Islet of Langerhans (tissue), 1 donor: ENCODE results near the gene BCAS4.
"Not testable (repeated sequence)": the region's sequence is repeated elsewhere in the genome, so short reads cannot be mapped to it uniquely, and the experiment has no call there.

Experiments
- FAIRE-seq: peaks from one replicate; lab custom pipeline; 2011; peaks lifted over from hg19 to GRCh38; lab: Jason Lieb, UNC

BCAS4 gene

DNA sequence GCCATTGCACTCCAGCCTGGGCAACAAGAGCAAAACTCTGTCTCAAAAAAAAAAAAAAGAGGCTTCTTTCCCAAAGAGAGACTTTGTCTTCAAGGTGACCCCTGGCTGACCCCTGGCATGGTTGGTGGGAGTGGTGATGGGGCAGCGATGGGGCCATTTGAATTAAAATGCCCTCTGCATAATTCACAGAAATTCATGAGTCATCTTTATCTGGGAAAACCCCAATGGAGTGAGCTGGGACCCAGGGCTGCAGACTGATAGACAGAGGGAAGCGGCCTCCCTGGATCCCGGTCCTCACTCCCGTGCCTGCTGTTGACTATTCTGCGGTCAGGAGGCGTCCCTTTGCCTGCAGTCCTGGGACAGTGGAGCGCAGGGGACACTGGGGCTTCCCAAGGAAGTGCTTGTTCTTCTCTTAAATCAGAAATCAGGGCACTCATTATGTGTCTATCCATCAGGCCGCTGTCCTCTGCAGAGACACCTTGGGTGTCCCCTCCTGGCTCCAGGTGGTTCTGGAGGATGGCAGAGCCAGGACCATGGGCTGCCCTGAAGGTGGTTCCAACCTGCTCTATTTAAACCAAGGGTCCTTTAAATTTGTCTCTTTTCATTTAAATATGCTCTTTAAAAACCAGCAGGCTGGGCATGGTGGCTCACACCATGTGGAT lies 23.3 kb upstream of the BCAS4 start:
- not testable (repeated sequence) for FAIRE-seq

DNA sequence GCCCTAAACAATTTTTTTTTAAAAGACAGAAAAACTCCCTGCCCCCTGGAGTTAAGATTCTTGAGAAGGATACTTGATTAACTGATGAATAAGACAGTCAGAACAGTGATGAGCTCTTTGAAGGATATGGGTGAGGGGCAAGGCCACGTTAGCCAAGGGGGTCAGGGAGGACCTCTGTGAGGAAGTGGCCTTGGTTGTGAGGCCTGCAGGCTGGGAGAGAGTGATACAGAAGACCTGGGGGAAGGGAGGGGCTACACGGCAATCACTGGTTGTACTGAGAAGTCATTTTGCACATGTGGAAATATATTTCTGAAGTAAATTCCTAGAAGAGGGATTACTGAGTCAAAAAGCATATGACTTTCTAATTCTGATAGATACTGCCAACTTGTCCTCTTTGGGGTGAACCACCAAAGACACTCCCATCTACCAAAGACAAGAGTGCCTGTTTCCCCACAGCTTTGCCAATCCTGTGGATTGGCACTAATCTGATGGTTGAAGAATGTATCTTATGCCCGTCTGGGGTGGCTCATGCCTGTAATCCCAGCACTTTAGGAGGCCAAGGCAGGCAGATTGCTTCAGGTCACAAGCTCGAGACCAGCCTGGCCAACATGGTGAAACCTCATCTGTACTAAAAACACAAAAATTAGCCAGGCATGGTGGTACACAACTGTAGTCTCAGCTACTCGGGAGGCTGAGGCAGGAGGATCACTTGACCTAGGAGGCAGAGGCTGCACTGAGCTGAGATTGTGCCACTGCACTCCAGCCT lies 22.3 kb upstream of the BCAS4 start:
- no peak for FAIRE-seq

DNA sequence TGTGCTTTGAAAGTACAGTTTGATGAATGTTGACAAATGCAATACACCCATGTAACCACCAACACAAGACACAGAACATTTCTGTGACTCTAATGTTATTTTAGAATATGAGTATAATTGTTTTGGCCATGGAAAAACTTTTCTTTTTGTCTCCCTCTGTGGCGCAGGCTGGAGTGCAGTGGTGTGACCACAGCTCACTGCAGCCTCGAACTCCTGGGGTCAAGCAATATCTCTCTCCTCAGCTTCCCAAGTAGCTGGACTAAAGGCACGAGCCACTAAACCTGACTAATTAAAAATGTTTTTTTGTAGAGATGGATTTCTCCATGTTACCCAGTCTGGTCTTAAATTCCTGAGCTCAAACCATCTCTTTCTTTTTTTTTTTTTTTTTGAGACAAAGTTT lies 20.3 kb upstream of the BCAS4 start:
- FAIRE-seq = no peak

DNA sequence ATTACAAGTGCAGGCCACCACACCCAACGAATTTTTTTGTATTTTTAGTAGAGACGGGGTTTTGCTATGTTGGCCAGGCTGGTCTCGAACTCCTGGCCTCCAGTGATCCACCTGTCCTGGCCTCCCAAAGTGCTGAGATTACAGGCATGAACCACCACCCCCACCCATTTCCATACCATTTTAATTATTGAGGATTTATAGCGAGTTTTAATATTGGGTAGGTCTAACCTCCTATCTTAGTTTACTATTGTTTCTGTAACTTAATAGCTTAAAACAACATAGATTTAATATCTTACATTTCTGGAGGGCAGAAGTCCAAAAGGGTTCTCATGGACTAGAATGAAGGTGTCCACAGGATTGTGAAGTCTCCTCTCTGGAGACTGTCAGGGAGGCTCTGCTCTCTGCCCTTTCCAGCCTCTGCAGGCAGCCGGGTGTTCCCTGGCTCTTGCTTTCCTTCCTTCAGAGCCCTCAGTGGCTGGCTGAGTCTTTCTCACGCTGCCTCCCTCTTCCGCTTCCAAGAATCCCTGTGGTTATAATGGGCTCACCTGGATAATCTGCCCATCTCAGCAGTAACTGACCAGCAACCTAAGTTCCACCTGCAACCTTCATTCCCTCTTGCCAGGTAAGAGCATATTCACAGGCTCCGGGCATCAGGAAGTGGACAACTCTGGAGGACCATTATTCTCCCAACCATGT lies 18.6 kb upstream of the BCAS4 start:
- FAIRE-seq = no peak

DNA sequence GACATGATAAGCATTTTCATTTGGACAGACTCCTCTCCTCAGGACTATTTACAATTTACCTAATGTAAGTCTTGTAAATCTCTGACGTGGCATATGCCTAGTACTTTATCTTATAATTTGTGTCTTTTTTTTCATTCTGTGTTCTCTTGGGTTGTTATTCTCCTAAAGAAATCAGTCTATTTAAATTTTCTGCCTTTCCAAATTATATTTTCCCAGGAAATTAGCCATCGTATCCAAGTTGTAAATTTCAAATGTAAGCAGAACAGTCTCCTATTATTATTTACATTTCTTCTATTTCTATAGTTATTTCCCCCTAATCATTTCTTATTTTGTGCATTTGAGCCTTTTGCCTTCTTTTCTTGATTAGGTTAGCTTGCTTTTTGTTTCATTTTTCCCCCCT lies 17.5 kb upstream of the BCAS4 start:
- no peak for FAIRE-seq

DNA sequence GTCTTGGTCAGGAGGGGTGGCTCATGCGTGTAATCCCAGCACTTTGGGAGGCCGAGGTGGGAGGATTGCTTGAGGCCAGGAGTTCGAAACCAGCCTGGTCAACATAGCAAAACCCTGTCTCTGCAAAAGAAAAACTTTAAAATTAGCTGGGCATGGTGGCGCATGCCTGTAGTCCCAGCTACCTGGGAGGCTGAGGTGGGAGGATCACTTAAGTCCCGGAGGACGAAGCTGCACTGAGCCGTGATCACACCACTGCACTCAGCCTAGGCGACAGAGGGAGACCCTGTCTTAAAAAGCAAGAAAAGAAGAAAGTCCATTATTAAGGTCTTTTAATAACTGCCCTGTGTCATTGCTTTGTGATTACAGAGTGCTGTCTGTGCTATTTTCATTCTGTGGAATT lies 15.9 kb upstream of the BCAS4 start:
- not testable (repeated sequence) for FAIRE-seq

DNA sequence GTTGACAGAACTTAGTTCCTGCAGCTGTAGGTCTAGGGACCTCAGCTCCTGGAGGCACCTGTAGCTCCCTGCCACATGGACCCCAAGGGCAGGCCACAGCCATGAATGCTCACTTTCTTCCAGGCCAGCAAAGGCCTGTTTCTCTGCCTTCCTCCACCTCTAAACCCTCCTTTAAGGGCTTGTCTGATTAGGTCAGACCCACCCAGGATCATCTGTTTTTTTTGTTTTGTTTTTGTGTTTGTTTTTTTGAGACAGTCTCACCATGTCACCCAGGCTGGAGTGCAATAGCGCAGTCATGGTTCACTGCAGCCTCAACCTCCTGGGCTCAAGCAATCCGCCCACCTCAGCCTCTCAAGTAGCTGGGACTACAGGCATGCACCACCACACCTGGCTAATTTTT lies 11.5 kb upstream of the BCAS4 start:
- no peak for FAIRE-seq

DNA sequence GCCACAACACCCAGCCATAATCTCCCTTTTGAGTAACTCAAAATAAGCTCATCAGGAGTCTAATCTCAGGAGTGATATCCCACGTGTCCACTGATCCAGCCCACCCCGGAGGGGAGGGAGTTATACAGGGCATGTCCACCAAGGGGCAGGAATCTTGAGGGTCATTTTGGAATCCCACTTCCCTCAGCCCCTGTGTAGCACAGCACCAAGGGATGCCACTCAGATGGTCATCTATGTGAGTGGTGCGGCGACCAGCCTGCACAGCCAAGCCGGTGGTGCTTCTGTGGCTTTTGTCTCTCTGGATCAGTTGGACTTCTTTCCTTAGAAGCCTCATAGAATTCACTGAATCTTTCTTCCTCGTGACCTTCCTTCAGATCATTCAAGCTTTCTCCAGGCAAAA lies 11.0 kb upstream of the BCAS4 start:
- no peak for FAIRE-seq

DNA sequence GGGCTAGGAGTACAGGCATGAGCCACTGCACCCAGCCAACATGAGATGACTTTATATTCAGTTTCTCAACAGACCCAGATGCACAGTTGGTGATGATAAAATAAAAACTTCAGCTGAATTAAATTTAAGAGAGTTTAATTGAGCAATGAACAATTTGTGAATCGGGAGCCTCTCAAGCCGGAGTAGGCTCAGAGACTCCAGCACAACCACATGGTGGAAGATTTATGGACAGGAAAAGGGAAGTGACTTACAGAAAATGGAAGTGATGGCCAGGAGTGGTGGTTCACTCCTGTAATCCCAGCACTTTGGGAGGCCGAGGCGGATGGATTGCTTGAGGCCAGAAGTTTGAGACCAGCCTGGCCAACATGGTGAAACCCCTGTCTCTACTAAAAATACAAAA lies 10.4 kb upstream of the BCAS4 start:
- no peak for FAIRE-seq

DNA sequence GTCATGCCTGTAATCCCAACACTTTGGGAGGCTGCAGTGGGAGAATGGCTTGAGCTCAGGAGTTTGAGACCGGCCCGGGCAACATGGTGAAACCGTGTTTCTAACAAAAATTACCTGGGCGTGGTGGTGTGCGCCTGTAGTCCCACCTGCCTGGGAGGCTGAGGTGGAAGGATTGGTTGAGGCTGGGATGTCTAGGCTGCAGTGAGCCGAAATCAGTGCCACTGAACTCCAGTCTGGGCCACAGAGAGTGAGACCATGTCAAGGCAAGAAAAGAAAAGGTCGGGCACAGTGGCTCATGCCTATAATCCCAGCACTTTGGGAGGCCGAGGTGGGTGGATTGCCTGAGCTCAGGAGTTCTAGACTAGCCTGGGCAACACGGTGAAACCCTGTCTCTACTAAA lies 8.2 kb upstream of the BCAS4 start:
- no peak for FAIRE-seq

DNA sequence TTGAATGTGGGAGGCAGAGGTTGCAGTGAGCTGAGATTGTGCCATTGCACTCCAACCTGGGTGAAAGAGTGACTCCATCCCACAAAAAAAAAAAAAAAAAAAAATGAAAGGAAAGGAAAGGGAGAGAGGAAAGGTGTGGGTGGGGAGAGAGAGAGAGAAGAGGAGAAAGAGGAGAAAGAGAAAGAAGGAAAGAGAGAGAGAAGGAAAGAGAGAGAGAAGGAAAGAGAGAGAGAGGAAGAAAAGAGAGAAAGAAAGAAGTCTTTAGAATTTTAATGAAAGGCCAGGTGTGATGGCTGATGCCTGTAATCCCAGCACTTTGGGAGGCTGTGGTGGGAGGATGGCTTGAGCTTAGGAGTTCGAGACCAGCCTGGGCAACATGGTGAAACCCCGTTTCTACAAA lies 7.7 kb upstream of the BCAS4 start:
- no peak for FAIRE-seq

DNA sequence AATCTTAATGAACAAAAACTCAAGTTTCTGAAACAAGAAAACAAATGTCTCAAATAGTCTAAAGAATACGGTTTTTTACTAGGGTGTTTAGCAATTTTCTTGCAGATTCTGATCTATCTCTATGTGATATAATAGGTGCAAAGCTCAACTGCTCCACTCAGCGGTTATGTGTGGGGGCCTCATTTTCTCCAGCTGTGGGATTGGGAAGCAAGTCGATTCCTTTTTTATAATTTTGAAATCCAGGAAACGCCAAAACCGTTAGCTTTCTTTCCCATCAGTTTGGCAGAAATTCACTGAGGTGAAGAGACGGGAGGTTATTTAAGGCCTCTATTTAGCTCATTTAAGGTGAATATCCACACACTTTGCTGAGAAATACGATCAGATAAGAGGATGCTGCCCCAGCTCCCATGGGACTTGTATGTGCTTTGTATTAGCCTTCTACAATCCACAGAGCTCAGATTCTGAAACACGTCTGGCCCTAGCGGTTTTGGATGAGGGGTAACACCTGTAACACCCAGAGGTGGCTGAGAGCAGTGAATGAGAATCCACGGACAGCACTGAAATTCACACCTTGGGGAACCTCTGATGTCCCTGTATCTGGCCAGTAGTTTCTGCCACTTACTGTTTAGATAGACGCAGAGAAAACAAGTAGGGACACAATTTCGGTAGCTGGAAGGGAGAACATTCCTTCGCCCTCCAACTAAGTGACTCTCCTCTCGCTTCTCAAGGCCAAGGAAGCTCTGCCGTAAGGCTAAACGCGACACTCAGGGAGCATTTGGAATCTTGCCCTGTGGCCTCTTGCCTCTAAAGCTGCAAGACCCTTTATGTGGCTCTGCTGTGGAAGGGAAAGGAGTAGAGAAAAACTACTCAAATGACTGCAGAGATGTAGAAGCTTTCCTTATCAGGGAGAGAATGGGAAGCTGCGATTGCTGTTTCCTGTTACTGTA lies 6.5 kb upstream of the BCAS4 start:
- no peak for FAIRE-seq

DNA sequence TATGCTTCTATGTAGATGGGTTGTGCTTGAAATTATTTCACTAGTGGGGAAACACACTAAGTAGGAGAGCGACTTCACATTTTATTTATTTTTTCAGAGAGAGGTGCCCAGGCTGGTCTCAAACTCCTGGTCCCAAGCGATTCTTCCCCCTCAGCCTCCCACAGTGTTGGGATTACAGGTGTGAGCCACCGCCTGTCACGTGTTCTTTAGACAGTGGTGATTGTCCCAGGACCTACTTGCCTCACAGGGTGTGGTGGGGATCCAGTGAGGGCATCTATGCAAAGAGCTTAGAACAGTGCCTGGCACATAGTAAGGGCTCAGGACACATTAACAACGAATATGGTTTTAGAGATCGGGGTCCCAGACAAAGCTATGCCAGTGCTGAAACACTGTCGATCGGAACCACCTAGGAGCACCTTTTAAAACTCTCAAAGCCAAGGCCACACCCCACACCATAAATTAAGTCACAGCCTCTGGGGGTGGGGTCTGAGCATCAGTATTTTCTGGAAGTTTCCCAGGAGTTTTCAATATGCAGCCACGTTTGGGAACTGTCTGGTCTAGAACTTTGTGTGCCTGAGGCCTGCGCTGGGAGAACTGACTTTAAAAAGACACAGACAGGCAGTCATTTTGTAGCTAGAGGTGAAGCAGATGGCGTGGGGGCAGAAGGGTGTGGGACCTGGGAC lies 4.8 kb upstream of the BCAS4 start:
- FAIRE-seq = no peak

DNA sequence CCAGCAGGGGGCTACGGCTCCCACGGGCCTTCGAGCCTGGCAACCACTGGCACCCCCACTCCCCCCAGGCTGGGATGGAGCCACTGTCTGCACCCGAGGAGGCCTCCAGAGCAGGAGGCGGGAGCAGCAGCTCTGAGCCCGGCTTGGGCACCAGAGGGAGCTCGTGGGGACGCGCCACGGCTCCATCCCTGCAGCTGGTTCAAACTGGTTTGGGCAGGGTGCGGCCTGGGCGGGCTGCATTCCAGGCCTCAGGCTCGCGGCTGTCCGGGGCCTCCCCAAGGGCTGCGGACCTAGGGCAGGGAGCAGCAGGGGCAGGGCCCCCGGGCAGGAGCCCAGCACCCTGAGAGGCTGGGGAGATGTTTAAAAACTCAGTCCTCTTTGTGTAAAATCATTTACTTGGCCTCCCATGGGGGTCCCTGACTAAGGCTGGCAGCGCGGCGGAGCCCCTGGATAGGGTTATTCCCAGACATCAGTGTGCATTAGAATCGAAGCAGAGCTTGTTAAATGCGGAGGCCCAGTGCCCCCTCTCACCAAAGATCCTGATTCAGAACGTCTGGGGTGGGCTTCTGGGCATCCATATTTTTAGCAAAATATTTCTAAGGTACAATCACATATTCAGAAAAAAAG lies 4.1 kb upstream of the BCAS4 start:
- FAIRE-seq = no peak

DNA sequence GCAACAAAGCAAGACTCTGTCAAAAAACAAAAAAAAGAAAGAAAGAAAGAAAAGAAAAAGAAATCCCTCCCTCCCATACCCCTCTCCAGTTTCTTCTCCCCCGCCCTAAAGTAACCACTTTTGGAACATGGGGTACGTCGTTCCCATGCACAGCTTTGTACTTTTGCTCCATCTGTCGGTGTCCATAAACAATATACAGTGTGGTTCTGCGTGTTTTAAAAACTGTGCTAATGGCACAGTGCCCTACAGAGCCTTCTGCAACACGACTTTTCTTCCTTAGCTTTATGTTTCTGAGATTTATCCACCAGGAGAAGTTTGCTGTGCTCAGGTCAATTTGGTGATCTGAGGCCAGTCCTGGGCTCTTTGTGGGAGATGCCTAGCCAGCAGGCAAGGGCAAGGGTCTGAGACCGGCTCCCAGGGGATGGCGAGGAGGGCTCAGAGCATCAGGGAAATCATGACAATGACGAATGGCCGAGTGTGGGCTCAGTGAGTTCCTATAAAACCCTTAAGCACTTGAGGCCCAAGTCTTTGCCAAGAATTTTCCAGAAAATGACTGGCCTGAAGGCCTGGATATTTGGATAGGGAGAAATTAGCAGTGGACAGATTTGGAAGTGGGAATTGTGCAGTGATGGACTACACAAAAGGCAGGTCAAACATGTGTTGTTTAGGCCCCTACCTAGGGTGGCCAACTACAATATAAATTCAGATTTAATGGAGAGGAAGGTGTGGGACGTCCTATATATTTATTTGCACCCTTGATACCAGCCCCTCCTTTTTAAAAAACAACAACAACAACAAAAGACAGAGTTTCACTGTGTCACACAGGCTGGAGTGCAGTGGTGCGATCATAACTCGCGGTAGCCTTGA lies 1.9 kb upstream of the BCAS4 start:
- no peak for FAIRE-seq

DNA sequence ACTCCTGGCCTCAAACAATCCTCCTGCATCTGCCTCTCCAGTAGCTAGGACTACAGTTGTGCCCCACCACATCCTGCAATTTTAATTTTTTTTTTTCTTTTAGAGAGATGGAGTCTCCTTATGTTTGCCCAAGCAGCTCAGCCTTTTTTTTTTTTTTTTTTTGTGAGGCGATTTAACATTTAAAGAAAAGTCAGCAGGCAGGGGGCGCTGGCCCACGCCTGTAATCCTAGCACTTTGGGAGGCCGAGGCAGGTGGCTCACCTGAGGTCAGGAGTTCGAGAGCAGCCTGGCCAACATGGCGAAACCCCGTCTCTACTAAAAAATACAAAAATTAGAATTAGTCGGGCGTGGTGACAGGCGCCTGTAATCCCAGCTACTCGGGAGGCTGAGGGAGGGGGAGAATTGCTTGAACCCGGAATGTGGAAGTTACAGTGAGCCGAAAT lies 1.3 kb upstream of the BCAS4 start:
- not testable (repeated sequence) for FAIRE-seq

DNA sequence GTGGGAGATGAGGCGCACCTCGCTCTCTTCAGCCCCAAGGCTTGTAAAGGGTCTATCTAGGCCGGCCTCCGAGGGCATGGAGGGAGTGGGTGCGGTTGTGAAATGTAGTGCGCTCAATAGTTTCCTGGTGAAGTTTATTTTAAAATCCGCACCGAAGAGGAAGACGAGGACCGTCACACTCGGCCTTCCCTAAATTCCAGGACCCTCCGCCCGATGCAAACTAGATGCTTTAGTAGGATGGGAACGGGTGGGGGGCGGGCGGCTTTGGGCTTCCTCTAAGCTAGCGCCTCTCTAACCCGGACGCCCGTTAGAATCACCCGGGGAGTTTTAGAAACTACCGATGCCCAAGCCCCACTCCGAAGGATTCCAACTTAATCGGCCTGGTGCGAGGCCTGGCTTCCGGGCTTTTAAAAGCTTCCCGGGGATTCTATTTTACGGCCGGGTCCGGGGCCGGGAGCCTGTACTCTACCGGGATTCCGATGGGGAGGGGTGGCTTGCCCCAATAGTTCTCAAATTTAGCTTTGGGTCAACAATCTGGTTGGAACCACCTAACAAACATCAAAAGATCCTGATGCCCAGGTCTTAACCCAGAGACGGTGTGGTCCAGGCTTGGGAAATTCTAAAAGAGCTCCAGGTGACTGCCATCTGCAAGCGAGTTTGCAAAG lies 548 bp upstream of the BCAS4 start:
- no peak for FAIRE-seq

DNA sequence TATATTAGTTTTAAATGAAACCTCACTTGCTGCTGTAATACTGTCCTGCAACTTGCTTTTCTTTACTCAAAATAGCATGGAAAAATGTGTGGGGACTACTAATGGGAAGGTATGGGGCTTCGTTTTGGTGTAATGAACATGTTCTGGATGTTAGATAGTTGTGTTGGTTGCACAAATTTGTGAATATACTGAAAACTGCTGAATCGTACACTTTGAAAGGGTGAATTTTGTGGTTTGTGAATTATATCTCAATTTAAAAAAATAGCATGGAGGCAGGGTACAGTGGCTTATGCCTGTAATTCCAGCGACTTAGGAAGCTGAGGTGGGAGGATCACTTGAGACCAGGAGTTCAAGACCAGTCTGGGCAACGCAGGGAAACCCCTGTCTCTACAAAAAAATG lies 2.3 kb downstream of the BCAS4 start:
- FAIRE-seq = no peak

DNA sequence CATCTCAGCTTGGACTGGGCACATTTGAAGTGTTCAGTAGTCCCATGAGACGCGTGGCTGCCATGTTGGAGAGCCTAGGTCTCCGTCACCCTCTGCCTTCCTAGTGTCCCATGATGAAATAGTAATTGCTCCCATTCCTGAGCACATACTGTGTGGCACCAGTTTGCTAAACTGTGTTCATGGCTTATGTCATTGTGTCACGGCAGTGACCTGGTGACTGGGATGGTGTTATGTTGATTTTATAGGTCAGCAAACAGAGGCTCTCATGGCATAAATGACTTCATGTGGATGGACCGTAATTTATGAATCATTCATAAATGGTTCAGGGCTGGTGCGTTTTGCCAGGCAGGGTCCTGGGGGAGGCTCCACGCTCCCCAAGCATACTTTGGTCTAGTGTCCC lies 3.8 kb downstream of the BCAS4 start:
- FAIRE-seq = no peak
